GM19238 (cell line): ENCODE results near the gene SLC9A9.

Source experiments
- DNase-seq: peaks from one replicate; pipeline ENCODE4 v3.0.0; 2011; ENCODE audit warnings: low spot score; ENCODE audit not compliant: insufficient read length

SLC9A9 gene

GRCh38 chr3:143418391-143418790 is 429.9 kb downstream of the SLC9A9 start:
- no peak for DNase-seq

GRCh38 chr3:143416229-143416628 is 432.0 kb downstream of the SLC9A9 start:
- no peak for DNase-seq

- no peak for DNase-seq
Observed at GRCh38 chr3:143414571-143415253, 433.6 kb downstream of the SLC9A9 start.

- no peak for DNase-seq
Observed at GRCh38 chr3:143413372-143413771, 434.9 kb downstream of the SLC9A9 start.

GRCh38 chr3:143412084-143412483 is 436.2 kb downstream of the SLC9A9 start:
- no peak for DNase-seq

- no peak for DNase-seq
Observed at GRCh38 chr3:143410259-143410658, 438.0 kb downstream of the SLC9A9 start.

- no peak for DNase-seq
Observed at GRCh38 chr3:143408771-143409170, 439.5 kb downstream of the SLC9A9 start.

- no peak for DNase-seq
Observed at GRCh38 chr3:143402602-143403001, 445.7 kb downstream of the SLC9A9 start.

- DNase-seq = no peak
Observed at GRCh38 chr3:143396790-143397189, 451.5 kb downstream of the SLC9A9 start.

- no peak for DNase-seq
Observed at GRCh38 chr3:143389388-143389787, 458.9 kb downstream of the SLC9A9 start.

GRCh38 chr3:143387425-143387824 is 460.8 kb downstream of the SLC9A9 start:
- no peak for DNase-seq

- DNase-seq = no peak
Observed at GRCh38 chr3:143384076-143384475, 464.2 kb downstream of the SLC9A9 start.

GRCh38 chr3:143383421-143383820 is 464.8 kb downstream of the SLC9A9 start:
- DNase-seq = no peak

- no peak for DNase-seq
Observed at GRCh38 chr3:143382816-143383215, 465.5 kb downstream of the SLC9A9 start.

- DNase-seq = no peak
Observed at GRCh38 chr3:143380449-143380848, 467.8 kb downstream of the SLC9A9 start.

GRCh38 chr3:143375698-143376097 is 472.6 kb downstream of the SLC9A9 start:
- DNase-seq = no peak

GRCh38 chr3:143367171-143367570 is 481.1 kb downstream of the SLC9A9 start:
- no peak for DNase-seq

GRCh38 chr3:143366672-143367071 is 481.6 kb downstream of the SLC9A9 start:
- DNase-seq = no peak

- DNase-seq = no peak
Observed at GRCh38 chr3:143363949-143364348, 484.3 kb downstream of the SLC9A9 start.

GRCh38 chr3:143363276-143363675 is 485.0 kb downstream of the SLC9A9 start:
- no peak for DNase-seq

GRCh38 chr3:143362115-143362991 is 485.9 kb downstream of the SLC9A9 start:
- no peak for DNase-seq

- DNase-seq = no peak
Observed at GRCh38 chr3:143361589-143361988, 486.7 kb downstream of the SLC9A9 start.

GRCh38 chr3:143360244-143360643 is 488.0 kb downstream of the SLC9A9 start:
- DNase-seq = no peak
